Fibroblast of skin of left biceps (primary cell): ENCODE measurements around the gene CARD16.
"Not testable (repeated sequence)": the region's sequence is repeated elsewhere in the genome, so short reads cannot be mapped to it uniquely, and the experiment has no call there.

ENCODE experiments used
- DNase-seq, 2 experiments: peaks; one replicate each; pipeline ENCODE4 v3.0.0-alpha.2; 2013; ENCODE audit warnings: low read depth in 2 of 2

Gene CARD16

DNA sequence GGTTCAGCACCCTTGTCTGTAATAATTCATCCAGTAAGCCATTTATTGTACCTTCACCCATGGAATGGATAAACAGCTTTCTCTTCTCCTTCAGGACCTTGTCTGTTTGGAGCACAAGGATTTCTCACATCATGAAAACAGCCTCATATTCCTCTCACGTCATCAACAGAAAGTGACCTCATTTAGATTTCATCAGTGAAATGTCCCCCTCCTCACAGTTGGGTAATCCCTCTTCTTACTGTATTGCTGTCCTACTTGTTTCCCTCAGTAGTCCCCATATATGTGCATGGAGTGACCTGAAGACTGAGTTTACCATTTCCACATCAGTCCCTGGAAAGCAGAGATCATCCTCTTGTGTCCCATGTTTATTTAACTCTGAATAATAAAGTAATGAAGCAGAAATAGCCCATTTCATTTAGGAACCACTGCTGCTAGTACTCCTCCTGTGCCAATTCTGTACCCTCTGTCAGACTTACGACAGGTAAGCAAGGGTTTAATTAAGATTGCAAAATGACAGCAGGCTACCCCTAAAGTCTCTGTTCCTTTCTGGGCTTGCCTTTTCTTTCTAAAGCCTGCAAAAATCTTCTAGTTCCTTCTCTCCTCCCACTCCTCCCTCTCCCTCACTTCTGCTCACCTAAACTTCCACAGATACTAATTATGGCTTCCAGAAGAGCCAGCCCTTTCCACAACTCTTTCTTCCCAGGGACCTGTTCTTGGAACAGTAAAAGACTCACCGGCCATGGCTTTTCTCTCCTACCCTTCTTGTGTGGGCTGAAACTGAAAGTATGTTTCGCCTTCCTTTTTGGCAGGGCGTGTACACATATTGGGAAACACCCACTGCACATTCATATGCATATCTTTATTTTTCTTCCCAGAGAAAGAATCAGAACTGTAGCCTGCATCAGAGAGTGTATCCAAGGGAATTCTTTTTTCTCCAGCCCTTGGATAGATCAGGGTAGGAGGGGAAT, at the start of gene CARD16:
Gene CARD16, minus strand, starts transcription at position 779 of the 968 bp plus-strand sequence. Its CDS starts 38 bp downstream, at position 741.
- DNase-seq: peak; percentile 23 to 30

GRCh38 chr11:105092256-105093239, 47.4 kb upstream of the CARD16 start:
- DNase-seq: no peak

GRCh38 chr11:105081412-105082150, 36.4 kb upstream of the CARD16 start:
- no peak for DNase-seq

DNA sequence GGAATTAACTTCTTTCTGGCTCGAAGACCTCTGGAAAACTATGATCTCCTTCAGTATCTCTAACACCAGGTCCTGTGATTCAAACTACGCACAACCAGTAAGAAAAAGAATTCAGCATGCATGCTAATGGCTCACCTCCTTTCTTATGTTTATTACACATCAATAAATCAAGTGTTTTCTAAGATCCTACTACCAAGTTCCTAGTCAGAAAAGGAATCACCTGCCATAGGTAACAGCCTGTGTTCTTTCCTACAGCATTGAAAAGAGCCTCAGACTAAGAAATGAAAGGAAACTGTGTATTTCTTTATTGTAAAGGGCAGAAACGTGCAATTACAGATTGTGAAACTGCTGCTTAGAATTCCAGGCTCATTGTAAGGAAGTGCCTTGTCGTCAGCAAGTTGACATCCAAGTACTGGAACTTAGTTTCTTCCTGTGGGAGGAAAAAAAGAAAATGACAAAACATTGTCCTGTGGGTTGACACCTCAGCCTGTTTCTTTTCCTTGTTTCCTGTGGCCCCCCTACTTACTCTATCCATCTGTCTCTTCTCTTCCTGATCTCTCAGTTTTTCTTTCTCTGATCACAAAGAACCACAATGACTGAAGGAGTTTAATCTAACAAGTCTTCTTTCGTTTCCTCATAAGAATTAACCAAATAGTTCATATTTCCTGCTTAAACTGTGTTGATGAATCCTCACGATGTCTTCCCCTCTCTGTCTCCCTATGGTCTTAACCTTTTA, 35.2 kb upstream of the CARD16 start:
- not testable (repeated sequence) for DNase-seq

DNA sequence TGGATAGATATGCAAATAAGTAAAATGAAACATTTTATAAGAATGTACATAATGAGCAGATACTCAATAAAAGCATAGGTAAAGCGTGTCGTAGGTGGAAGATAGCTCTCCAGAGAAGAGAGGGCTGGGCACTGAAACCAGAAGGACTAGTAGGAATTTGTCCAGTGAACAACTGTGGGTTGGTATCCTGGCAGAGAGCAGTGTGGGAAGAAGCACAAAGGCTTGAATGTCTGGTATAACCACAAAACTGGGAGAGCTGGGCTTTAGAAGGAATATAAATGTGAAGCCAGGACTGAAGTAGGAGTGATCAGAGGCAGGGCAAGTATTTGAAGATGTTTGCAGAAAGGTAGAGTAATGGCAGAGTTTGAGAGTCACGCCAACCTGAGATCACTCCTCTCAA, 33.1 kb upstream of the CARD16 start:
- no peak for DNase-seq

GRCh38 chr11:105077141-105077790, 32.1 kb upstream of the CARD16 start:
- not testable (repeated sequence) for DNase-seq

GRCh38 chr11:105074166-105074530, 29.0 kb upstream of the CARD16 start:
- no peak for DNase-seq

DNA sequence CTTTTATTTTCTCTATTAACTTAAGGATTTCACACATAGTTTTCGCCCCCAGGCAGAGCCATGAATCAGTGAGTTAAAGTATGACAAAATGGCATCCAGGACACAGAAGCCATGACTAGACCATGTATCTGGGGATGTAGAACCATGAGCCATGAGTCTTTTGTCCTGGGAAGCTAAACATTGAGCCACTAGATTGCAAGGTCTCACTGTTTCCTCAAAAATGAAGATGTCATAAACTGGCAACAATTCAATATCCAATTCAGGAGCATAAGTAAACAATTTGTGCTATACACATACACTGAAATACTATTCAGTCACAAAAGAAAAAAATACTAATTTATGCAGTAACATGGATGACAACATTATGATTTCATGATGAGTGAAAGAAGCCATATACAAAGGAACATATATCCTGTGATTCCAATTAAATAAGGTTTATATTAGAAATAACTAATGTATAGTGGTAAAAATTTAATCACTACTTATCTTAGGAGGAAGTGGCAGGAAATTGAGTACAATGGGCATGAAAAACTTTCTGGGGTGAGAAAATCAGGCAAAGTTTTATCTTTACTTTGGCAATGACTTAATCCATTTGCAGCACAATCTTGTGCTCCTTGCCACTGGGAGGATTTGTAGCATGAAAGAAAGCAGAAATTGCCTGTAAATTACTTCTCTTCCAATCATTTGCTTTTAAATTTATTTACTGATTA, 28.5 kb upstream of the CARD16 start:
- no peak for DNase-seq

DNA sequence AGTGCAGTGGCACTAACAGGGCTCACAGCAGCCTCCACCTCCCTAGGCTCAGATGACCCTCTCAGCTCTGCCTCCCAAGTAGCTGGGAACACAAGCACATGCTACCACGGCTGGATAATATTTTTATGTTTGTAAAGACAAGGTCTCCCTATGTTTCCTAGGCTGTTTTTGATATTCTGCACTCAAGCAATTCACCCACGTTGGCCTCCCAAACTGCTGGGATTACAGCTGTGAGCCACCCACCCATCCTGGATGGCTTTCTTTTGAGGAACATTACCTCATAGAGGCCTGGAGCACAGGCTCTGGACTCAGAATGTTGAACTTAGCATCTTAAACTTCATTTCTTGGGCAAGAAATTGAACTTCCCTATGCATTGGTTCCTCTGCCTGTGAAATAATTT, 26.9 kb upstream of the CARD16 start:
- DNase-seq: not testable (repeated sequence)

GRCh38 chr11:105071089-105071732, 26.1 kb upstream of the CARD16 start:
- no peak for DNase-seq

DNA sequence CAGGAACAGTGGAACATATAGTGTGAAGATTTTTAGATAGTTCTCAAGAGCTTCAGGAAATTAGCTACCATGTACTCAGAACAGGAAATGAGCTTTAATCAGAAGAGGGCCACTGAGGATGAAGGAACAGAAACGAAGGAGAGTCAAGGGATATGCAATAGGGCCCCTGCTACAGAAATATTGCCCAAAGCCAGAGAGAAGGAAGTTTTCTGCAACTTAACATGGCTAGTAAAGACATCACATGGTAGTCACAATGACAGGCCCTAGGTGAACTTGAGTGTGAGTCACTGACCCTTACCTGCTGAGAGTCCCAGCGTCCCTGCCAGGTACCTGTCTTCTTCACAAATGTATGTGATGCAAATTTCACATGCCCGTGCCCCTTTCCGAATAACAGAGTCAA, 25.2 kb upstream of the CARD16 start:
- DNase-seq: no peak

DNA sequence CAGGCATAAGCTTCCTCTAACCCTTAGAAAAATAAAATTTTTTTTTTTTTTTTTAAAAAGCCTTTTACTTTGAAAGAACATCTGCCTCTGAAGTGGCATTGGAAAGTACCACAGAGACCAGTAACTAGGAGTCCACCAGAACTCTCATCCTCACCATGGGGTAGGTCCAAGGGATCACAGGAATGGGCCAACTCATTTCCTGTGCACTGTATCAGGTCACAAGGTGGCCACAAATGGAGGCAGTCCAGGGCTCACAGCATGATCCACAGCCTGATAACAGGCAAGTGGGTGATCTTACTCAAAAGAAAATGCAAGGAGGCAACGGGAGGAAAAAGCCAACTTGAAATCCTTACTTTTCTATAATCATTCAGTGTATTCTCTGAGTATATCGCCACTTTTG, 24.6 kb upstream of the CARD16 start:
- DNase-seq: not testable (repeated sequence)

- DNase-seq: not testable (repeated sequence)
Measured at GRCh38 chr11:105063245-105063941, 18.3 kb upstream of the CARD16 start.

DNA sequence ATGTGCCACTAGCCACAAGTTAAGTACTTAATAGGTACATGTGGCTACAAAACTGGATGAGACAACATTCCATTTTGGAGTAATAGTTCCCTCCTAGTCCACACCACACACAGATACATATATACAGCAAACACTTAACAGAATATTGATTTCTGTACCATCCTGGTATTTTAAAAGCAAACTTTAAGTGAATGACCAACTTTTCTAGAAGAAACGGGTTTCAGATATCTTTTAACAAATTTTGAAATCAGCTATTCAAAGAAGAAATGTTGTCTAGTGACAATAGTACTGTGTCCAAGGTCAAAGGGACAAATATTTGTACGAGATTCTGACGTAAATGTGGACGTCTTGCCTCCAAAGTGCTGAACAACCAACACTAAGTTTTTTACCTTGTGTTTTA, 12.3 kb upstream of the CARD16 start:
- DNase-seq: no peak

DNA sequence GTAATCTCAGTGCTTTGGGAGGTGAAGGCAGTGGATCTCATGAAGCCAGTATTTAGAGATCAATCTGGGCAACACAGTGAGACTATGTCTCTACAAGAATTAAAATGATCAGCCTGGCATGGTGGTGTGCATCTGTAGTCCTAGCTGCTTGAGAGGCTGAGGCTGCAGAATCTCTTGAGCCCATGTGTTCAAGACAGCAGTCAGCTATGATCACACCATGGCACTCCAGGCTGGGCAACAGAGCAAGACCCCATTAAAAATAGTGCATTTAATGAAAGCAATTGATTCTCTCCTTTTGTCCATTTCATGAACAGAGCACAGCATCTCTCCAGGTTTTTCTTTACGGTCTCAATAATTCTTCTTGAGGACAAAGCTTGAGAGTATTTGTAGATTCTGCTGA, 11.3 kb upstream of the CARD16 start:
- no peak for DNase-seq

- DNase-seq: no peak
Measured at GRCh38 chr11:105054723-105055493, 9.8 kb upstream of the CARD16 start.

DNA sequence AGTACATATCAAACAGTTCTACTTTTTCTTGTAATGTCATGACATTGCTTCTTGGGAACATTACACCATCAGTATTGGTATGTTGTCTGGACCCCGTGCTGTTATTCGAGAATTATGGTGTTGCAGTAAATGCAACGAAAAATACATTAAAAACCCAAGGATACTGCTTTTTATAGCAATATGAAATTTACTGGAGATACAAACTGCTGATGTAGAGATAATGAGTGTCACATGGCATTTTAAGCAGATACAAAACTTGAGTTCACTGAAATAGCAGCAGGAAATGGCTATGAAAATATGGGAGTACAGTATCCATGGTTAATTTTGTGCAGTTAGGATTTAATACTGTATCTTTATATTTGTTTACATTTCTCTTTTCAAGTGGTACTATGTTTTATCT, 7.4 kb upstream of the CARD16 start:
- DNase-seq: no peak

DNA sequence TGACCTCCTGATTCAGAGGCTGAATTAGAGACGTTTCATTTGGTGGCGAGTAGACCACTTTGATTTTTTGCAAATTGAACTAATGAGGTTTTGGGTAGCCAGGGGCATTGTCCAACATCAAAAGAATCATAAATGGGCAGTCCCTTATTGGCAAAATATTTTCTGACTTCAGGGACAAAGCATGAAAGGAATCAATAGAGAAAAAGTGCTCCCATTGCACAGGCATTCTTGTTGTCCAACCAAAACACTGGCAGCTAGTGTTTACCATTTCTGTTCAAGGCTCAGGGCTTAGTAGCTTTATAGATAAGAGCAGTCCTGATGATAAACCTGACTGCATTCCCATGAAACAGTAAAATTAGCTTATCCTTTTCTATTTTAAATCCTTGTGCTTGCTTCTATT, 6.4 kb upstream of the CARD16 start:
- DNase-seq: no peak
